22Rv1 (cell line): Measurements from ENCODE around the gene IL17B.

Experiments used
- ZFX ChIP-seq: fragments of 450-650 bp; IDR thresholded peaks from 2 replicates; pipeline ENCODE4 v1.6.1; 2017; ENCODE audit warnings: antibody characterized with exemption, borderline replicate concordance
- TF ChIP-seq, protein P1 (sequence below): fragments of 450-650 bp; IDR thresholded peaks from 2 replicates; pipeline ENCODE4 v1.5.1; 2017; ENCODE audit warnings: mild to moderate bottlenecking

DNA sequence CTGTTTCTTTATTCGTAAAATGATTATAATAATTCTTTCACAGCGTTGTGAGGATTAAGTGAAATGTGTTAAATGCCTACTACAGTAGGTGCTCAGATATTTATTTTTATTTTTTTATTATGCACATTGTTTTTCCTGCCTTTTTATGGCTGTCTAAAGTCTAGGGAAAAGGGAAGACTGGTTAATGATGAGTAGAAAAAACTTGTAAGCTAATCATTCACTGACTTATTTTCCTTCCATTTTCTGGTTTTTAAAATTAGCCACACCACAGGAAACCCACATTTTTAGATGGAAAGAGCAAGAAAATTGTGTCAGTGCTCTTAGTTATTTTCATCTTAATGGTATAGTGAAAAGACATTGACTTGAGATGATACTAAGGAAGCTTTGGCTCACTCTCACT, 25.2 kb downstream of the IL17B start:
- TF ChIP-seq, protein P1, sequence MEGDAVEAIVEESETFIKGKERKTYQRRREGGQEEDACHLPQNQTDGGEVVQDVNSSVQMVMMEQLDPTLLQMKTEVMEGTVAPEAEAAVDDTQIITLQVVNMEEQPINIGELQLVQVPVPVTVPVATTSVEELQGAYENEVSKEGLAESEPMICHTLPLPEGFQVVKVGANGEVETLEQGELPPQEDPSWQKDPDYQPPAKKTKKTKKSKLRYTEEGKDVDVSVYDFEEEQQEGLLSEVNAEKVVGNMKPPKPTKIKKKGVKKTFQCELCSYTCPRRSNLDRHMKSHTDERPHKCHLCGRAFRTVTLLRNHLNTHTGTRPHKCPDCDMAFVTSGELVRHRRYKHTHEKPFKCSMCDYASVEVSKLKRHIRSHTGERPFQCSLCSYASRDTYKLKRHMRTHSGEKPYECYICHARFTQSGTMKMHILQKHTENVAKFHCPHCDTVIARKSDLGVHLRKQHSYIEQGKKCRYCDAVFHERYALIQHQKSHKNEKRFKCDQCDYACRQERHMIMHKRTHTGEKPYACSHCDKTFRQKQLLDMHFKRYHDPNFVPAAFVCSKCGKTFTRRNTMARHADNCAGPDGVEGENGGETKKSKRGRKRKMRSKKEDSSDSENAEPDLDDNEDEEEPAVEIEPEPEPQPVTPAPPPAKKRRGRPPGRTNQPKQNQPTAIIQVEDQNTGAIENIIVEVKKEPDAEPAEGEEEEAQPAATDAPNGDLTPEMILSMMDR: no peak
- TF ChIP-seq ZFX: no peak
